Ascending aorta (tissue), 2 donors: ENCODE measurements around the gene ALKBH5. TPM values are rescaled to one million over a fixed set of nuclear protein-coding genes. Genes with fewer than 3 reads are reported as not detected.

Experiments
- DNase-seq, 2 donors: peaks; one replicate each; pipeline ENCODE4 v3.0.0-alpha.2; 2019; ENCODE audit warnings: low spot score in 2 of 2
- H3K27ac ChIP-seq, 2 donors: fragments of 200-600 bp; sonication (generic); one replicate each; pipeline ENCODE4 v1.5.1; 2016 to 2017; ENCODE audit warnings: mild to moderate bottlenecking in 1 of 2
- H3K27me3 ChIP-seq: fragments of 200-600 bp; sonication (generic); one replicate; pipeline ENCODE4 v1.5.1; 2017
- H3K36me3 ChIP-seq, 2 donors: fragments of 200-600 bp; sonication (generic); one replicate each; pipeline ENCODE4 v1.5.1; 2016
- H3K4me1 ChIP-seq, 2 donors: fragments of 200-600 bp; sonication (generic); one replicate each; pipeline ENCODE4 v1.5.1; 2016 to 2017; ENCODE audit warnings: mild to moderate bottlenecking in 1 of 2
- H3K4me3 ChIP-seq, 2 donors: fragments of 200-600 bp; sonication (generic); one replicate each; pipeline ENCODE4 v1.5.1; 2016 to 2017; ENCODE audit warnings: mild to moderate bottlenecking in 1 of 2
- H3K9me3 ChIP-seq, 2 donors: fragments of 200-600 bp; sonication (generic); one replicate each; pipeline ENCODE4 v1.5.1; 2016
- CTCF ChIP-seq, 3 experiments: fragments of 200-600 bp in 2 of 3; fragments of 450-650 bp in 1 of 3; sonication (generic) in 2 of 3; IDR thresholded peaks; one replicate each; pipeline ENCODE4 v1.5.1; 2016 to 2019; ENCODE audit warnings: antibody characterized with exemption in 3 of 3, mild to moderate bottlenecking in 1 of 3, moderate library complexity in 1 of 3
- intact Hi-C: fragments of 100-400 bp; cut with DNase I; formaldehyde crosslinking; loops from one replicate; pipeline ENCODE4 v1.15.1; 2023
- total RNA-seq: library from RNA; depleted of rRNA; stranded (reverse); fragments of >200 nt; gene quantifications from one replicate; pipeline ENCODE4 v1.1.0, GENCODE V29; 2016

ALKBH5 gene
- total RNA-seq, 1 donor from 2014 or later: 73.4 TPM

- no peaks in the 10 kb centered on the region for H3K36me3 ChIP-seq
- no peak overlapping the region for H3K4me3 ChIP-seq
- no peaks in the 10 kb centered on the region for H3K27me3 ChIP-seq
- intact Hi-C loops: loop anchor here (5.0 kb wide), 1 partner anchor 85 kb away; the partner anchor contains the start of gene TOP3A
- no peaks in the 10 kb centered on the region for H3K9me3 ChIP-seq
- H3K27ac ChIP-seq: no peak overlapping the region
- no peak for TF ChIP-seq CTCF (IDR thresholded peaks at IDR 0.05)
- no peak for DNase-seq
- peaks cover 4 to 14% of the 10 kb centered on the region in 2 donors for H3K4me1 ChIP-seq
Measured at GRCh38 chr17:18227635-18228034, 44.0 kb downstream of the ALKBH5 start.

GRCh38 chr17:18228176-18228682 is 44.6 kb downstream of the ALKBH5 start:
- Histone ChIP-seq H3K4me1 (peaks cover 4 to 14% of the 10 kb centered on the region in 2 donors), H3K36me3 (no peaks in the 10 kb centered on the region), H3K27me3 (no peaks in the 10 kb centered on the region), H3K4me3 (no peak overlapping the region), H3K27ac (no peak overlapping the region), H3K9me3 (no peaks in the 10 kb centered on the region)
- TF ChIP-seq CTCF (IDR thresholded peaks at IDR 0.05): no peak
- intact Hi-C loops: loop anchor here (5.0 kb wide), 1 partner anchor 84 kb away; the partner anchor contains the start of gene TOP3A
- no peak for DNase-seq

- H3K4me3 ChIP-seq: no peak overlapping the region
- intact Hi-C loops: loop anchor here (5.0 kb wide), 1 partner anchor 83 kb away; the partner anchor contains the start of gene TOP3A
- H3K27ac ChIP-seq: no peak overlapping the region
- no peaks in the 10 kb centered on the region for H3K27me3 ChIP-seq
- H3K36me3 ChIP-seq: peaks cover 4 to 6% of the 10 kb centered on the region in 2 donors
- no peaks in the 10 kb centered on the region for H3K9me3 ChIP-seq
- no peak for TF ChIP-seq CTCF (IDR thresholded peaks at IDR 0.05)
- peaks cover 4 to 14% of the 10 kb centered on the region in 2 donors for H3K4me1 ChIP-seq
- no peak for DNase-seq
Measured at GRCh38 chr17:18229254-18229653, 45.6 kb downstream of the ALKBH5 start.

GRCh38 chr17:18229771-18230170 is 46.1 kb downstream of the ALKBH5 start:
- no peak for TF ChIP-seq CTCF (IDR thresholded peaks at IDR 0.05)
- Histone ChIP-seq H3K4me1 (peaks cover 3 to 14% of the 10 kb centered on the region in 2 donors), H3K9me3 (no peaks in the 10 kb centered on the region), H3K27me3 (no peaks in the 10 kb centered on the region), H3K4me3 (no peak overlapping the region), H3K27ac (no peak overlapping the region), H3K36me3 (peaks cover 7 to 11% of the 10 kb centered on the region in 2 donors)
- intact Hi-C loops: loop anchor here (5.0 kb wide), 1 partner anchor 83 kb away; the partner anchor contains the start of gene TOP3A
- DNase-seq: no peak

- Histone ChIP-seq H3K4me1 (peaks cover 0 to 11% of the 10 kb centered on the region in 2 donors), H3K27ac (no peak overlapping the region), H3K9me3 (no peaks in the 10 kb centered on the region), H3K36me3 (peaks cover 7 to 18% of the 10 kb centered on the region in 2 donors), H3K4me3 (no peak overlapping the region), H3K27me3 (no peaks in the 10 kb centered on the region)
- TF ChIP-seq CTCF (IDR thresholded peaks at IDR 0.05): no peak
- DNase-seq: no peak
- intact Hi-C loops: no loop called here
Measured at GRCh38 chr17:18230288-18231141, 46.9 kb downstream of the ALKBH5 start.
